Measurements from ENCODE around the gene LRRC58.

LRRC58 gene

DNA sequence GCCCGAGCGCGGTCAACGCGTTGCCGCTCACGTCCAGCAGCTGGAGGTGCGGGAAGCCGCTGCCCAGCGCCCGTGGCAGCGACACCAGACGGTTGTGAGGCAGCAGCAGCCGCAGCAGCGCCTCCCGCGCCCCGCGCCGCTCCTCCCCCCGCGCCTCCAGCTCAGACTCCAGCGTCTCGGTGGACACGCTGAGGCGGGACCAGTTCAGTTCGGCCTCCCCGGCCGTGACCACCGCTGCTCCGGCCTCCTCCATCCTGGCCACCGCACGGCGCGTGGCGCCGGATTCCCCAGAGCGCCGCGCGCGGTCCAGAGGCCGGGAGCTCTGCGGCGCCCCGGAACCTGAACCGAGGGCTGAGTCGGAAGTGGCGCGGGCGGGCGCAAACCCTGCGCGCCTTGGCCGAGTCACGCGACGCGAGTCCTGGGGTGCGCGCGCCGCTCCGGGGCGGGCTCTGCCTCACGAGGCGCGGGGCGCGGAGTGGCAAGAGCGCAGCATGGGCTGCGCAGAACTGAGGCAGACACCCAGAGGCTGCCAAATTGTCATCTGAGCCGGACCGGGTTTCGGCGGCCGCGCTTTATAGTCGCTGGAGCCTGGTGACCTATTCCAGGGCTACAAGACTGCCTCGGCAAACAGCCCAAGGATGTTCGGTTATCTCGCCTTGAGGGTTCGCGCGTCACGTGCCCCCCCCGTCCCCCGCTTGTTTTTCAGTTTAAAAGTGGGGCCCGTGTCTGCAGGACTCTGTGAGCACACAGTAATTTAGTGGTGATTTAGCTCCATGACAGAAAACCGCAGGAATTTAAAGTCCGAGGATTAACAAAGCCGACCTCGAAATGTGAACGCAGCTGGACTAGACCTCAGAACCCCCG, at the start of gene LRRC58:
TSS of gene LRRC58 (minus strand) at position 364 of the 864 bp plus-strand sequence. CDS start at position 253, 111 bp downstream.
- Histone ChIP-seq H3K9me2 (ENCODE audit: low read depth, low read length) (no peaks in the 10 kb centered on the region), H3K4me2 (ENCODE audit: low read length) (peak within 1 kb of the TSS; percentile 92), H3K4me1 (ENCODE audit: insufficient read depth, low read length, severe bottlenecking) (peaks cover 20% of the 10 kb centered on the region), H3K4me3 (ENCODE audit: low read depth, low read length, poor library complexity, severe bottlenecking) (peak within 1 kb of the TSS; percentile 93), H3K36me3 (ENCODE audit: insufficient read depth, low read length) (peaks cover 27% of the 10 kb centered on the region), H3K9me3 (ENCODE audit: low read length) (no peaks in the 10 kb centered on the region), H3K79me2 (ENCODE audit: insufficient read depth, low read length) (peaks cover 42% of the 10 kb centered on the region), H2AFZ (ENCODE audit: low read length) (peak within 1 kb of the TSS; percentile 67), H4K20me1 (ENCODE audit: insufficient read depth, low read length) (no peaks in the 10 kb centered on the region), H3K27ac (ENCODE audit: low read depth, low read length, poor library complexity, severe bottlenecking) (peak within 1 kb of the TSS; percentile 63), H3K9ac (ENCODE audit: low read length) (peak within 1 kb of the TSS; percentile 75), H3K27me3 (ENCODE audit: insufficient read depth, low read length) (no peaks in the 10 kb centered on the region), H3F3A (ENCODE audit: insufficient read depth, low read length) (no peaks in the 10 kb centered on the region)
- TF ChIP-seq, protein P1, sequence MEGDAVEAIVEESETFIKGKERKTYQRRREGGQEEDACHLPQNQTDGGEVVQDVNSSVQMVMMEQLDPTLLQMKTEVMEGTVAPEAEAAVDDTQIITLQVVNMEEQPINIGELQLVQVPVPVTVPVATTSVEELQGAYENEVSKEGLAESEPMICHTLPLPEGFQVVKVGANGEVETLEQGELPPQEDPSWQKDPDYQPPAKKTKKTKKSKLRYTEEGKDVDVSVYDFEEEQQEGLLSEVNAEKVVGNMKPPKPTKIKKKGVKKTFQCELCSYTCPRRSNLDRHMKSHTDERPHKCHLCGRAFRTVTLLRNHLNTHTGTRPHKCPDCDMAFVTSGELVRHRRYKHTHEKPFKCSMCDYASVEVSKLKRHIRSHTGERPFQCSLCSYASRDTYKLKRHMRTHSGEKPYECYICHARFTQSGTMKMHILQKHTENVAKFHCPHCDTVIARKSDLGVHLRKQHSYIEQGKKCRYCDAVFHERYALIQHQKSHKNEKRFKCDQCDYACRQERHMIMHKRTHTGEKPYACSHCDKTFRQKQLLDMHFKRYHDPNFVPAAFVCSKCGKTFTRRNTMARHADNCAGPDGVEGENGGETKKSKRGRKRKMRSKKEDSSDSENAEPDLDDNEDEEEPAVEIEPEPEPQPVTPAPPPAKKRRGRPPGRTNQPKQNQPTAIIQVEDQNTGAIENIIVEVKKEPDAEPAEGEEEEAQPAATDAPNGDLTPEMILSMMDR (IDR thresholded peaks at IDR 0.05; ENCODE audit: low read length), result peak; percentile 37; the same call in 1 of the 2 replicates
- no peak for TF ChIP-seq EZH2 (IDR thresholded peaks at IDR 0.05; ENCODE audit: borderline replicate concordance, low read length)

DNA sequence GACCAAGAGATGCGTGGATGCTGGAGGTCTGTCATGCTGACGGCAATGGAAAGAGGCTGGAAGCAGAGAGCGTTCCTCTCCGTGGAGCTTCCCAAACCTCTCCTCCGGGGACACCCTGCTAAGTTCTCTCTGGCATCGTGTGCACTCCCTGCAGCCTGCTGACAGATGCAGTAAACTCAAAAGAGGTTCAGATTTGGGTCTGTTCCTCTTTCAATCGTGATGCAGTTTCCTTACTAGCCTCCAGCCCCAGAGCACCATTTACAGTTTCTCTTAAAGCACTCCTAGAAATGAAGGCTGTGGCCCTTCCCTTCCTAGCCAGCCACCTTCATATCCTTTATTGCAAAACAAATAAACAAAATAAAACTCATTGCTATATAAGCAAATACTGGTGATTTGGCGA, 47.3 kb upstream of the LRRC58 start:
- Histone ChIP-seq H3K4me1 (ENCODE audit: insufficient read depth, low read length, severe bottlenecking) (peaks cover 6% of the 10 kb centered on the region), H3K27me3 (ENCODE audit: insufficient read depth, low read length) (peaks cover 10% of the 10 kb centered on the region), H3K9me3 (ENCODE audit: low read length) (no peaks in the 10 kb centered on the region), H3K79me2 (ENCODE audit: insufficient read depth, low read length) (no peaks in the 10 kb centered on the region), H3K4me2 (ENCODE audit: low read length) (no peak overlapping the region), H3K36me3 (ENCODE audit: insufficient read depth, low read length) (no peaks in the 10 kb centered on the region), H3F3A (ENCODE audit: insufficient read depth, low read length) (no peaks in the 10 kb centered on the region), H3K9ac (ENCODE audit: low read length) (no peak overlapping the region), H4K20me1 (ENCODE audit: insufficient read depth, low read length) (no peaks in the 10 kb centered on the region), H3K4me3 (ENCODE audit: low read depth, low read length, poor library complexity, severe bottlenecking) (no peak overlapping the region), H3K27ac (ENCODE audit: low read depth, low read length, poor library complexity, severe bottlenecking) (no peak overlapping the region), H3K9me2 (ENCODE audit: low read depth, low read length) (no peaks in the 10 kb centered on the region), H2AFZ (ENCODE audit: low read length) (no peak overlapping the region)
- TF ChIP-seq, protein P1 (IDR thresholded peaks at IDR 0.05; ENCODE audit: low read length), result no peak

DNA sequence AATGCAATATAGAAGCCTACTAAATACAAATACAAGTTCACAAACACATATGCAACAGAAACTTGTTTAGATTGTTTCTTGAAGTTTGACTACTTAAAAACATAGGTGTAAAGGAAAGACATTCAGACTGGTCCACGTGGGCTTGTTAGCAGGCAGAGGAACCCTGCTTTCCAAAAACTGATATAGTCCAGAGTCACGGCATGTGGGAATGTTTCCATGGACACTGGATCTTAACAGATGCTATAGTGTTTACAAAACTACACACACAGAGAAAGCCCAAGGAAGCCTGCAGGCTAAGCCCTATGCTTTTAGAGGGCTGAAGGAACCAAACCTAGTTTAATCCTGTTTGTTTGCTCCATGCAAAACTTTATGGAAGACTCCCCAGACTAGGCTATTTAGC, 45.2 kb upstream of the LRRC58 start:
- H3K4me3 ChIP-seq (ENCODE audit: low read depth, low read length, poor library complexity, severe bottlenecking), result no peak overlapping the region
- no peaks in the 10 kb centered on the region for H3K36me3 ChIP-seq (ENCODE audit: insufficient read depth, low read length)
- H3K4me2 ChIP-seq (ENCODE audit: low read length), result no peak overlapping the region

More for the DNA sequence above, 45.2 kb upstream of the LRRC58 start:
- Histone ChIP-seq H3K27ac (ENCODE audit: low read depth, low read length, poor library complexity, severe bottlenecking) (no peak overlapping the region), H4K20me1 (ENCODE audit: insufficient read depth, low read length) (no peaks in the 10 kb centered on the region), H3K9me3 (ENCODE audit: low read length) (no peaks in the 10 kb centered on the region), H3K9me2 (ENCODE audit: low read depth, low read length) (no peaks in the 10 kb centered on the region), H3K79me2 (ENCODE audit: insufficient read depth, low read length) (no peaks in the 10 kb centered on the region), H2AFZ (ENCODE audit: low read length) (no peak overlapping the region), H3K27me3 (ENCODE audit: insufficient read depth, low read length) (peaks cover 10% of the 10 kb centered on the region), H3K4me1 (ENCODE audit: insufficient read depth, low read length, severe bottlenecking) (peaks cover 2% of the 10 kb centered on the region), H3K9ac (ENCODE audit: low read length) (no peak overlapping the region), H3F3A (ENCODE audit: insufficient read depth, low read length) (no peaks in the 10 kb centered on the region)
- TF ChIP-seq, protein P1 (IDR thresholded peaks at IDR 0.05; ENCODE audit: low read length), result no peak
- TF ChIP-seq EZH2 (IDR thresholded peaks at IDR 0.05; ENCODE audit: borderline replicate concordance, low read length), result no peak

Data from OCI-LY1 (cell line).